HEK293 (cell line): ENCODE measurements around the gene GNG7.
A peak's percentile ranks its signal among the peaks of the same experiment; 100 is the strongest.
"Not testable (repeated sequence)": the region's sequence is repeated elsewhere in the genome, so short reads cannot be mapped to it uniquely, and the experiment has no call there.

ENCODE experiments used
- CTCF ChIA-PET: fragments of 350-600 bp; formaldehyde crosslinking; extraction: SDS; loops from one replicate; lab custom pipeline; 2021; ENCODE audit warnings: antibody characterized with exemption; lab: Yijun Ruan, JAX
- POLR2A ChIA-PET: fragments of 300-600 bp; formaldehyde crosslinking; extraction: SDS; loops from one replicate; lab custom pipeline; 2020; ENCODE audit warnings: antibody characterized with exemption, inconsistent platforms; lab: Yijun Ruan, JAX
- H3K27ac ChIP-seq: fragments of 200-500 bp; sonication (Bioruptor generic); 2 replicates; pipeline ENCODE4 v1.5.1; 2014; ENCODE audit warnings: low read depth, low read length, control low read depth, inconsistent platforms; ENCODE audit errors: extremely low read depth
- H3K36me3 ChIP-seq, 2 experiments: fragments of 200-500 bp in 1 of 2; sonication (Bioruptor generic) in 1 of 2; 1 replicate in 1 of 2; 2 replicates in 1 of 2; pipeline ENCODE4 v1.5.1; 2014 to 2017; ENCODE audit warnings: inconsistent platforms in 2 of 2, low read length in 2 of 2; ENCODE audit not compliant: control insufficient read depth in 2 of 2, insufficient read depth in 1 of 2
- H3K4me1 ChIP-seq: fragments of 200-500 bp; sonication (Bioruptor generic); 2 replicates; pipeline ENCODE4 v1.5.1; 2014; ENCODE audit warnings: mild to moderate bottlenecking, low read length, inconsistent platforms; ENCODE audit not compliant: control insufficient read depth, insufficient read depth
- H3K4me3 ChIP-seq: 2 replicates; pipeline ENCODE4 v1.5.1; 2011; ENCODE audit warnings: low read depth, mild to moderate bottlenecking, control low read depth, low read length, moderate library complexity
- H3K9me3 ChIP-seq: fragments of 200-500 bp; sonication (Bioruptor generic); 2 replicates; pipeline ENCODE4 v1.5.1; 2014; ENCODE audit warnings: low read depth, low read length, inconsistent platforms; ENCODE audit not compliant: control insufficient read depth, insufficient read depth
- KLF10 ChIP-seq: fragments of 450-650 bp; IDR thresholded peaks from 2 replicates; pipeline ENCODE4 v1.5.1; 2018; ENCODE audit warnings: missing biosample characterization, mild to moderate bottlenecking, missing genetic modification characterization
- MYNN ChIP-seq: fragments of 450-650 bp; formaldehyde crosslinking; IDR thresholded peaks from 2 replicates; pipeline ENCODE4 v1.5.1; 2016; ENCODE audit warnings: missing biosample characterization, missing genetic modification characterization, borderline replicate concordance
- ZBTB11 ChIP-seq: fragments of 450-650 bp; formaldehyde crosslinking; conservative IDR thresholded peaks from 2 replicates; pipeline ENCODE4 v1.5.1; 2016; ENCODE audit warnings: low read depth, missing biosample characterization, missing genetic modification characterization
- ZBTB7A ChIP-seq: fragments of 450-650 bp; formaldehyde crosslinking; IDR thresholded peaks from 2 replicates; pipeline ENCODE4 v1.5.1; 2016; ENCODE audit warnings: low read depth, missing biosample characterization, missing genetic modification characterization
- ZFHX2 ChIP-seq: fragments of 450-650 bp; formaldehyde crosslinking; conservative IDR thresholded peaks from 2 replicates; pipeline ENCODE4 v1.5.1; 2016; ENCODE audit warnings: missing biosample characterization, missing genetic modification characterization
- ZNF10 ChIP-seq: fragments of 450-650 bp; formaldehyde crosslinking; IDR thresholded peaks from 2 replicates; pipeline ENCODE4 v1.5.1; 2017; ENCODE audit warnings: missing biosample characterization, missing genetic modification characterization
- ZNF114 ChIP-seq: fragments of 450-650 bp; formaldehyde crosslinking; IDR thresholded peaks from 2 replicates; pipeline ENCODE4 v1.5.0; 2017; ENCODE audit warnings: missing biosample characterization, missing genetic modification characterization
- ZNF174 ChIP-seq: fragments of 450-650 bp; formaldehyde crosslinking; IDR thresholded peaks from 2 replicates; pipeline ENCODE4 v1.5.0; 2017; ENCODE audit warnings: missing biosample characterization, mild to moderate bottlenecking, missing genetic modification characterization
- ZNF280D ChIP-seq: fragments of 450-650 bp; formaldehyde crosslinking; IDR thresholded peaks from 2 replicates; pipeline ENCODE4 v1.5.1; 2016; ENCODE audit warnings: missing biosample characterization, missing genetic modification characterization
- ZNF660 ChIP-seq: fragments of 450-650 bp; IDR thresholded peaks from 2 replicates; pipeline ENCODE4 v1.5.1; 2018; ENCODE audit warnings: missing biosample characterization, mild to moderate bottlenecking, missing genetic modification characterization
- ZNF830 ChIP-seq: fragments of 450-650 bp; IDR thresholded peaks from 2 replicates; pipeline ENCODE4 v1.5.0; 2018; ENCODE audit warnings: missing biosample characterization, missing genetic modification characterization, low read depth, mild to moderate bottlenecking, moderate library complexity
- TF ChIP-seq, protein P1 (sequence below): fragments of 450-650 bp; formaldehyde crosslinking; IDR thresholded peaks from 2 replicates; pipeline ENCODE4 v1.5.1; 2016; ENCODE audit warnings: missing biosample characterization, missing genetic modification characterization
- TF ChIP-seq, protein P2 (sequence below): fragments of 450-650 bp; formaldehyde crosslinking; IDR thresholded peaks from 2 replicates; pipeline ENCODE4 v1.5.1; 2016; ENCODE audit warnings: missing biosample characterization, missing genetic modification characterization

GNG7 gene

GRCh38 chr19:2519482-2519881 lies 183.0 kb downstream of the GNG7 start:
- POLR2A ChIA-PET = interaction anchor here (7.0 kb wide), 1 partner anchor 43 kb away, joined by 55 read pairs; the partner anchor contains the start of gene GADD45B
- TF ChIP-seq ZNF10 (tag by site-specific recombination) = peak; percentile 97
- no peak for TF ChIP-seq ZBTB7A (tag by site-specific recombination)
- H3K4me1 ChIP-seq = no peaks in the 10 kb centered on the region
- H3K36me3 ChIP-seq = no peaks in the 10 kb centered on the region
- no peaks in the 10 kb centered on the region for H3K9me3 ChIP-seq
- CTCF ChIA-PET = interaction anchor here (1.1 kb wide), 1 partner anchor 42 kb away, joined by 3 read pairs; no protein-coding TSS in a partner anchor
- no peak overlapping the region for H3K4me3 ChIP-seq
- H3K27ac ChIP-seq = no peak overlapping the region

- not testable (repeated sequence) for H3K9me3 ChIP-seq, H3K4me1 ChIP-seq, H3K36me3 ChIP-seq, H3K27ac ChIP-seq, H3K4me3 ChIP-seq
- TF ChIP-seq ZFHX2 (tag by site-specific recombination) = peak; percentile 34
- ChIA-PET POLR2A (interaction anchor here (0.6 to 7.0 kb wide), 3 partner anchors 15 to 89 kb away, joined by 3 to 55 read pairs (median 3); partner anchors contain the start of gene GADD45B), CTCF (interaction anchor here (1.1 to 1.2 kb wide), 2 partner anchors 41 to 80 kb away, joined by 3 read pairs; no protein-coding TSS in a partner anchor)
Observed at GRCh38 chr19:2518856-2519255, 183.6 kb downstream of the GNG7 start.

- ChIA-PET CTCF (interaction anchor here (0.6 to 1.7 kb wide), 4 partner anchors 15 to 615 kb away, joined by 3 to 4 read pairs (median 3); no protein-coding TSS in a partner anchor), POLR2A (interaction anchor here (7.0 kb wide), 1 partner anchor 41 kb away, joined by 55 read pairs; the partner anchor contains the start of gene GADD45B)
- Histone ChIP-seq H3K36me3 (no peaks in the 10 kb centered on the region), H3K4me3 (no peak overlapping the region), H3K9me3 (no peaks in the 10 kb centered on the region), H3K27ac (no peak overlapping the region), H3K4me1 (no peaks in the 10 kb centered on the region)
- no peak for TF ChIP-seq KLF10
- no peak for TF ChIP-seq ZNF174 (tag by site-specific recombination)
- TF ChIP-seq ZNF10 (tag by site-specific recombination) = no peak
- TF ChIP-seq, protein P1, sequence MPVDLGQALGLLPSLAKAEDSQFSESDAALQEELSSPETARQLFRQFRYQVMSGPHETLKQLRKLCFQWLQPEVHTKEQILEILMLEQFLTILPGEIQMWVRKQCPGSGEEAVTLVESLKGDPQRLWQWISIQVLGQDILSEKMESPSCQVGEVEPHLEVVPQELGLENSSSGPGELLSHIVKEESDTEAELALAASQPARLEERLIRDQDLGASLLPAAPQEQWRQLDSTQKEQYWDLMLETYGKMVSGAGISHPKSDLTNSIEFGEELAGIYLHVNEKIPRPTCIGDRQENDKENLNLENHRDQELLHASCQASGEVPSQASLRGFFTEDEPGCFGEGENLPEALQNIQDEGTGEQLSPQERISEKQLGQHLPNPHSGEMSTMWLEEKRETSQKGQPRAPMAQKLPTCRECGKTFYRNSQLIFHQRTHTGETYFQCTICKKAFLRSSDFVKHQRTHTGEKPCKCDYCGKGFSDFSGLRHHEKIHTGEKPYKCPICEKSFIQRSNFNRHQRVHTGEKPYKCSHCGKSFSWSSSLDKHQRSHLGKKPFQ (tag by site-specific recombination) = no peak
- TF ChIP-seq MYNN (tag by site-specific recombination) = no peak
- TF ChIP-seq ZNF280D = no peak
- no peak for TF ChIP-seq ZNF660 (tag by site-specific recombination)
- TF ChIP-seq, protein P2, sequence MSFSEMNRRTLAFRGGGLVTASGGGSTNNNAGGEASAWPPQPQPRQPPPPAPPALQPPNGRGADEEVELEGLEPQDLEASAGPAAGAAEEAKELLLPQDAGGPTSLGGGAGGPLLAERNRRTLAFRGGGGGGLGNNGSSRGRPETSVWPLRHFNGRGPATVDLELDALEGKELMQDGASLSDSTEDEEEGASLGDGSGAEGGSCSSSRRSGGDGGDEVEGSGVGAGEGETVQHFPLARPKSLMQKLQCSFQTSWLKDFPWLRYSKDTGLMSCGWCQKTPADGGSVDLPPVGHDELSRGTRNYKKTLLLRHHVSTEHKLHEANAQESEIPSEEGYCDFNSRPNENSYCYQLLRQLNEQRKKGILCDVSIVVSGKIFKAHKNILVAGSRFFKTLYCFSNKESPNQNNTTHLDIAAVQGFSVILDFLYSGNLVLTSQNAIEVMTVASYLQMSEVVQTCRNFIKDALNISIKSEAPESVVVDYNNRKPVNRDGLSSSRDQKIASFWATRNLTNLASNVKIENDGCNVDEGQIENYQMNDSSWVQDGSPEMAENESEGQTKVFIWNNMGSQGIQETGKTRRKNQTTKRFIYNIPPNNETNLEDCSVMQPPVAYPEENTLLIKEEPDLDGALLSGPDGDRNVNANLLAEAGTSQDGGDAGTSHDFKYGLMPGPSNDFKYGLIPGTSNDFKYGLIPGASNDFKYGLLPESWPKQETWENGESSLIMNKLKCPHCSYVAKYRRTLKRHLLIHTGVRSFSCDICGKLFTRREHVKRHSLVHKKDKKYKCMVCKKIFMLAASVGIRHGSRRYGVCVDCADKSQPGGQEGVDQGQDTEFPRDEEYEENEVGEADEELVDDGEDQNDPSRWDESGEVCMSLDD (tag by site-specific recombination) = no peak
- no peak for TF ChIP-seq ZNF830 (tag by site-specific recombination)
- TF ChIP-seq ZNF114 (tag by site-specific recombination) = no peak
- TF ChIP-seq ZBTB11 (tag by site-specific recombination) = no peak
Observed at GRCh38 chr19:2517881-2518601, 184.5 kb downstream of the GNG7 start.
